Adrenal gland (tissue), 12 donors: ENCODE data around the gene ABTB2. TPM values are rescaled to one million over a fixed set of nuclear protein-coding genes. Genes with fewer than 3 reads are reported as not detected.

ENCODE experiments used
- DNase-seq, 7 donors: peaks; one replicate each; pipeline ENCODE4 v3.0.0-alpha.2; 2019 to 2020
- H3K27ac ChIP-seq, 5 donors: fragments of 200-600 bp; sonication (generic) in 4 of 5; 1 replicate in 3 of 5; 2 replicates in 2 of 5; pipeline versions ENCODE4 v1.5.1 to v1.8.0; 2016 to 2020; ENCODE audit warnings: mild to moderate bottlenecking in 1 of 5
- H3K27me3 ChIP-seq: fragments of 200-600 bp; 2 replicates; pipeline ENCODE4 v1.8.0; 2021
- H3K36me3 ChIP-seq, 2 donors: fragments of 200-600 bp; replicated peaks in 1 of 2; 1 replicate in 1 of 2; 2 replicates in 1 of 2; pipeline versions ENCODE4 v1.5.1 to v1.8.0; 2018 to 2022
- H3K4me1 ChIP-seq, 2 donors: fragments of 200-600 bp; replicated peaks in 1 of 2; 1 replicate in 1 of 2; 2 replicates in 1 of 2; pipeline versions ENCODE4 v1.5.1 to v1.8.0; 2018 to 2021
- H3K4me3 ChIP-seq, 4 donors: fragments of 200-600 bp; sonication (generic) in 3 of 4; one replicate each; pipeline ENCODE4 v1.5.1; 2016 to 2018
- H3K9me3 ChIP-seq, 3 donors: fragments of 200-600 bp; sonication (generic) in 1 of 3; replicated peaks in 1 of 3; 1 replicate in 2 of 3; 2 replicates in 1 of 3; pipeline versions ENCODE4 v1.5.1 to v1.8.0; 2016 to 2021
- POLR2A ChIP-seq, 2 donors: fragments of 450-650 bp; IDR thresholded peaks; one replicate each; pipeline ENCODE4 v1.6.1; 2017; ENCODE audit warnings: antibody characterized with exemption in 2 of 2, mild to moderate bottlenecking in 2 of 2, moderate library complexity in 1 of 2
- WGBS, 4 donors: extraction: QIAGEN DNeasy Blood & Tissue Kit in 2 of 4; methylation state at CpG; one replicate each; pipeline versions ENCODE4 v1.1.5 to v1.1.7; 2013 to 2017; 5-methylcytosine and 5-hydroxymethylcytosine counted together
- intact Hi-C, 2 donors: fragments of 100-400 bp; cut with DNase I; formaldehyde crosslinking; loops; one replicate each; pipeline versions ENCODE4 v1.14.1 to v1.15.0; 2022 to 2023
- polyA plus RNA-seq, 3 donors: library from polyadenylated mRNA; stranded (reverse); fragments of 200-250 nt in 2 of 3; fragments of 350-450 nt in 1 of 3; fragmentation: Illumina TruSeq in 1 of 3; extraction: RNeasy Lipid Tissue Mini Kit (QIAGEN cat#74804) in 1 of 3; gene quantifications; one replicate each; pipeline ENCODE4 v1.2.3, GENCODE V29; 2013 to 2014
- total RNA-seq, 9 donors: library from RNA; depleted of rRNA in 4 of 9; stranded (reverse); fragments of >200 nt in 4 of 9; fragments of 120-200 nt in 1 of 9; fragmentation: NEBNext Ultra II Directional in 1 of 9; extraction: Animal tissue kit (Norgen Biotek cat#: 25700) in 1 of 9; gene quantifications; one replicate each; pipeline versions ENCODE4 v1.1.0 to v1.2.4, GENCODE V29; 2013 to 2023
- TF ChIP-seq, protein P1 (sequence below), 6 experiments: fragments of 450-650 bp in 4 of 6; fragments of 200-600 bp in 2 of 6; sonication (generic) in 1 of 6; IDR thresholded peaks; 1 replicate in 5 of 6; 2 replicates in 1 of 6; pipeline versions ENCODE4 v1.5.1 to v1.8.0; 2016 to 2021; ENCODE audit warnings: antibody characterized with exemption in 6 of 6, mild to moderate bottlenecking in 2 of 6, moderate library complexity in 1 of 6
- donor health status: healthy with polysubstance abuse.
- donor health status: Bipolar disorder and iron deficiency.
- donor health status: DM: yes; HTN: yes; CAD: no.
- donor health status: DM: no; HTN: no; CAD: no.
- donor health status: DM: no; HTN: no; CAD: no.
- donor health status: DM: yes; HTN: yes; CAD: no.

The ABTB2 gene
- total and polyA plus RNA-seq, 12 donors = 1.9 to 32.3 (median 6.1) TPM

DNA sequence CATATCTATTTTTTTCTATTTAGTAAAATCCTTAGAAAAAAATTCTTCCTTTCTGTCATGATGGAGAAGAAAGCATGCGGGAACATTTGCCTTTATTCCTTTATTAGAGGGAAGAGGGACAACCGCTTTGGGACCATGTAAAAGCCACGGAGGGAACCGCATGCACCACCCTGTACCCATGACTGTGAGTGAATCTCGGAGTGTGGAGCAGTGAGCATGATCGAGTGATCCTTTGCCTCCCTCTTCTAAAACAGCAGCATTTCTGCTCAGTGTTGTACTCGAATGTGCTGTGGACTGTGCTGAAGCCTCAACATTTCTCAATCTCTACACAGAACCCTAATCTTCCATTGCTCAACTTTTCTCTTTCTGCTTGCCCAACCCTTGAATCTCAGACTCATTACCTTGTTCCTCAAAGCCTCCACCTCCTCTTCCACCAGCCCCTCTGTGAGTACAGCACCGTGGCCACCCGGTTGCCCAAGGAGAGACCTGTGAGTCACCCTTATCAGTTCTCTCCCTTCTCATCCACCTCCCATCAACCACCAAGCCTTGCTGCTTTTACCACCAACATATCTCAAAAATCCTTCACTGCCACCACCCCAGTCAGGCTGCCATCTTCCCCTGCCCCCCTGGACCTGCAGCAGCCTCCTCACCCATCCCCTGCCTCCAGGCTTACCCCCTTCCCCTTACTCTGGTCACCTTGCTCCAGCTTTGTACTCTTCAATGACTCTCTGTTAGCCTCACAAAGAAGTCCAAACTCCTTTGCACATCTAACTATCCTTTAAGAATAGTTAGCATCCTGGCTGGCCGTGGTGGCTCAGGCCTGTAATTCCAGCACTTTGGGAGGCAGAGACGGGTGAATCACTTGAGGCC, 149.3 kb downstream of the ABTB2 start:
- Histone ChIP-seq H3K4me1 (peaks cover 0 to 4% of the 10 kb centered on the region in 2 donors), H3K36me3 (no peaks in the 10 kb centered on the region), H3K27me3 (no peaks in the 10 kb centered on the region), H3K27ac (no peak overlapping the region), H3K9me3 (no peaks in the 10 kb centered on the region), H3K4me3 (no peak overlapping the region)
- DNase-seq = peak in 4 of 7 donors; percentile 52 to 65 (median 58)
- WGBS, 4 donors = 72 to 82% (median 79%) methylated on average over 11 of the region's 11 CpGs
- intact Hi-C loops = no loop called here
- TF ChIP-seq POLR2A (IDR thresholded peaks at IDR 0.05) = no peak
- TF ChIP-seq, protein P1, sequence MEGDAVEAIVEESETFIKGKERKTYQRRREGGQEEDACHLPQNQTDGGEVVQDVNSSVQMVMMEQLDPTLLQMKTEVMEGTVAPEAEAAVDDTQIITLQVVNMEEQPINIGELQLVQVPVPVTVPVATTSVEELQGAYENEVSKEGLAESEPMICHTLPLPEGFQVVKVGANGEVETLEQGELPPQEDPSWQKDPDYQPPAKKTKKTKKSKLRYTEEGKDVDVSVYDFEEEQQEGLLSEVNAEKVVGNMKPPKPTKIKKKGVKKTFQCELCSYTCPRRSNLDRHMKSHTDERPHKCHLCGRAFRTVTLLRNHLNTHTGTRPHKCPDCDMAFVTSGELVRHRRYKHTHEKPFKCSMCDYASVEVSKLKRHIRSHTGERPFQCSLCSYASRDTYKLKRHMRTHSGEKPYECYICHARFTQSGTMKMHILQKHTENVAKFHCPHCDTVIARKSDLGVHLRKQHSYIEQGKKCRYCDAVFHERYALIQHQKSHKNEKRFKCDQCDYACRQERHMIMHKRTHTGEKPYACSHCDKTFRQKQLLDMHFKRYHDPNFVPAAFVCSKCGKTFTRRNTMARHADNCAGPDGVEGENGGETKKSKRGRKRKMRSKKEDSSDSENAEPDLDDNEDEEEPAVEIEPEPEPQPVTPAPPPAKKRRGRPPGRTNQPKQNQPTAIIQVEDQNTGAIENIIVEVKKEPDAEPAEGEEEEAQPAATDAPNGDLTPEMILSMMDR (IDR thresholded peaks at IDR 0.05) = no peak

DNA sequence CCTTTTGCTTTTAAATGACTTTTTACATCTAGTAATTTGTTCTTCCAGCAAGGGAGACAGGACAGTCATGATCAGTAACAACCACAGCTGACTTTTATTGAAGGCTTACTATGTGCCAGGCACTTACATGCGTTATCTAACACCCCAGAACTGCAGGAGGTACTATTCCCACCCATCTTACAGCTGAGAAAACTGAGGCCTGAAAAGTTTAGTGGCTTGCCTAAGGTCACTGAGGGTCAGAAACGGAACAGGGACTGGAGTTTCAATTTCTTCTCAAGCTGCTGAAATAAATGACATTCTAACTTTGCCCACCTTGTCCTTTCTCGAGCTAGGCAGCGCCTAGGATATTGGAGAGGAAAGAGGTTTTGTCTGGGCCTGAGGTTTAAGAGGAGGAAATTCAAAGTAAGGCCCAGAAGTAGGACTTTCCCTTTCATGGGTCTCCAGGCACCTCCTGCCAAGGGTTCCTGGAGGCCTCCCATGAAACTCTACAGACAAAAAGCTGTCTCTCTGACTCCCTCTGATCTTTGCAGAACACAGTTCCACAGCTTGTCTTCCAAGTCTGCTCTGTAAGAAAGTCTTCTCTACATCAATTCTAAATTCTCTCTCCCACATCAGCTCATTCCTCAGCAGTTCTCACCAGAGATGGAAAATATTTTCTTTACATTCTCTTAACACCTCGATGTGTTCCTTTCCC, 150.2 kb downstream of the ABTB2 start:
- Histone ChIP-seq H3K4me1 (no peaks in the 10 kb centered on the region), H3K27me3 (no peaks in the 10 kb centered on the region), H3K9me3 (no peaks in the 10 kb centered on the region), H3K36me3 (no peaks in the 10 kb centered on the region), H3K4me3 (no peak overlapping the region), H3K27ac (no peak overlapping the region)
- TF ChIP-seq POLR2A (IDR thresholded peaks at IDR 0.05) = no peak
- TF ChIP-seq, protein P1 (IDR thresholded peaks at IDR 0.05) = no peak
- no peak for DNase-seq
- intact Hi-C loops = no loop called here
- 83 to 88% (median 86%) methylated on average over 5 of the region's 5 CpGs for WGBS, 4 donors

DNA sequence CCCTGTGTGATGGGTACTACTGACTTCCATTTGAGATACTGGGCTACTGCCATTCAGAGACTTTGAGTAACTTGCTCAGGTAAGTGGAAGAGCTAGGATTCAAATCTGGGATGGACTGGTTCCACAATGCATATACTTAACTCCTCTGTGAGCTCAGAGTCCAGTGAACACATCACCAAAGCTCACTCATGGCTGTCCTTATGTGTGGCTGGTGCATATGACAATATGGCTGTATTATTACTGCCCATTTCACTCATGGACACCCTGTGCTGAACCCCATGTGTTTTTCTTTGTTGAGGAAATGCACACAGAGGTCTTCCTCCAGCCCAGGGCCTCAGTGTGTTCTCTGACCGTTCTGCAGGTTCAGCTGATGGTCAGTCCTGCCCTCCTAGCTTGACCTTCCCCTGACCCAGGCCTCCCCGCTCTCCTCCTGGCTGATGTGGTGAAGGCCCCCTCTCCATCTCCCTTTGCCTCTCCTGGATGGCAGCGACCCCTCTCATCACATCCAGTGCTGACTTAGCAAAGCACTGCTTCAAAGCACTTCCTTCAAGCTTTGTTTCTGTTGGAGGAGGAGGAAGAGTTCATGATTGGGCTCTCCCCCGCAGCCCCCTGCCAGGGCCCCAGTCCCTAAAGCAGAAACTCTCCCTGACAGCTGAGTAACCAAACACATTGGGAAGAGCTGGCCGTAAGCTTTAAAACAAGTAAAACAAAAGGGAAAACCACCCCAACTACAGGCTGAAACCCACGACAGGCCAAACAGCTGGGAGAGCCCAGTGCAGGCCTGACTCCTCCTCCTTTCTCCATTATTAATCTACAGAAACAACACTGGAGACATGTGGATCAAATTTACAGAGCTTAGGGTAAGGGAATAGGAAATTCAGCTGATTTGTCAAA, 151.2 kb downstream of the ABTB2 start:
- Histone ChIP-seq H3K36me3 (no peaks in the 10 kb centered on the region), H3K4me1 (no peaks in the 10 kb centered on the region), H3K9me3 (no peaks in the 10 kb centered on the region), H3K27me3 (no peaks in the 10 kb centered on the region), H3K27ac (no peak overlapping the region), H3K4me3 (no peak overlapping the region)
- intact Hi-C loops = no loop called here
- 50 to 63% (median 53%) methylated on average over 5 to 6 of the region's 6 CpGs for WGBS, 4 donors
- TF ChIP-seq, protein P1 (IDR thresholded peaks at IDR 0.05) = no peak
- no peak for TF ChIP-seq POLR2A (IDR thresholded peaks at IDR 0.05)
- no peak for DNase-seq
